ENCODE measurements around the gene CCDC28B.
A peak's percentile ranks its signal among the peaks of the same experiment; 100 is the strongest.

Gene CCDC28B

GRCh38 chr1:32223683-32224082, 23.3 kb downstream of the CCDC28B start:
- no peak for DNase-seq

DNA sequence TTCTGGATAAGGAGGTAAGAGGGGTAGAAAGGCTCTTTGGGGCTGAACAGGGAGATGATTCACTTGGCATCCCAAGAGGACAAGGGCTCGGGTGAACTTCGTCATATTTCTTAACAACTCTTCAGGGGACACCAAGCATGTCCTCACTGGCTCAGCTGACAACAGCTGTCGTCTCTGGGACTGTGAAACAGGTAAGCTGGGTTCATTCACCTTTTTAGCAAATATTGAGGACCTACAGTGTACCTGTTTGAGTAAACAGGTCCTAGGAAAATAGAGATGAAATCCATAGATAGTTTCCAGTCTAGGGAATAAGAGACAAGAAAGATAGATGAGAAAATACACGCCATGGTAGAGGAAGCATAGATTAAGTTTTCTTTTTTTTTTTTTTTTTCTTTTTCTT, 23.9 kb downstream of the CCDC28B start:
- no peak for DNase-seq

GRCh38 chr1:32228771-32229170, 28.4 kb downstream of the CCDC28B start:
- no peak for DNase-seq

GRCh38 chr1:32231843-32232432, 31.5 kb downstream of the CCDC28B start:
- no peak for DNase-seq

DNA sequence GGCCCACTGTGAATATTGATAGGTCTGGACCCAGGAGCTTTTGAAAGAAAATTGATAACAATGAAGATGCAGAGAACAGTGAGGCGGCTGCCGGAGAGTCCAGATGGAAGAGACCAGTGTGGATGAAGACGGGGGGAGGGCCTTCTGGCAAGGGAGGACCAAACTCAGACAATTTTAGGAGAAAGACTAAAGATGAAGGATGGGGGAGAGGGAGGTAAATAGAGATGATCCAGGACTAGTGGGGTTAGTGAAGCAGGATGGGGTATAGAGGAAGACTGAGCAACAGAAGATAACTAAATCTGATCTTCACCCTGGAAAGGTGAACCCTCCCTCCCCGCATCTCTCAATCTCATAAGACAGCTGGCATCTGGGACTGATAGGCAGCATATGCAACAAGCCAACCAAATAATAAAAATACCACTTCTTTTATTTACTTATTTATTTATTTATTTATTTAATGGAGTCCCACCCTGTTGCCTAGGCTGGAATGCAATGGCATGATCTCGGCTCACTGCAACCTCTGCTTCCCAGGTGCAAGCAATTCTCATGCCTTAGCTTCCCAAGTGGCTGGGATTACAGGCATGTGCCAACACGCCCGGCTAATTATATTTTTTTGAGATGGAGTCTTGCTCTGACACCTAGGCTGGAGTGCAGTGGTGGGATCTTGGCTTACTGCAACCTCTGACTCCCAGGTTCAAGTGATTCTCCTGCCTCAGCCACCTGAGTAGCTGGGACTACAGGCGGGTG, 32.3 kb downstream of the CCDC28B start:
- no peak for DNase-seq

DNA sequence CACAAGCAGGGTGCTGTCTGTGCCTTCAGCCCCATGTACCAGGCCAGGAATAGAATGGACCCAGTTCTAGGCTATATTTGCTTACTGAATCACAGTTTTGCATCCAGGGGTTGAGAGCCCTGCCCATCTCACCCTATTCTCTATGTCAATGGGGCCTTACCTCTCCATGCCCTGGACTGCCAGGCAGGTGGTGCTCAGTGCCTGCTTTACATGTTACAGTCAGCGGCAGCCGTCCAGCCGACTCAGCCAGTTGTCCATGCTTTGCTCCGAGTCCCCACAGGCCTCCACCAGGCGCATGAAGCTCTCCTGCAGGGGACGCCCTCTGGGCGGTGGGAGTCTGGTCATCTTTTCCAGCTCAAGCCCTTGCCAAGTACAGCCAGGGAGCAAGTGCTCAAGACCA, 34.4 kb downstream of the CCDC28B start:
- DNase-seq = no peak

DNA sequence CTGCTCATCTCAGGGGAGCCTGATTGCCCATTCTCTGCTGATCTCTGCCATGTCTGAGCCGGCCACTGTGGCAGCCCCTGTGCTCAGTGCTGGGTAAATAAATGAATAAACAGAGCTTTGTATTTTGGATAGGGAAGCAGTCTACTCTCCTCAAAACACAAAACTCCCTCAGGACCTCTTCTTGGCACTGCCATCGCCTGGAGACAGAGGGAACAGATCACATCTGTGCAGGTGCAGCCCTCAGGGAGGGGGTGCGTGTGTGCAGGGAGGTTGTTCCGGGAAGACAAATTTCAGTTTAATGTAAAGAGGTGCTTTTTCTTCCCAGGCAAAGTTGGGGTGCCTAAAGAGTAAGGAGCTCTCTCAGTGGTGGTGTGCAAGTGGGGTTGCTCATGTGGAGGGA, 38.9 kb downstream of the CCDC28B start:
- DNase-seq = no peak

DNA sequence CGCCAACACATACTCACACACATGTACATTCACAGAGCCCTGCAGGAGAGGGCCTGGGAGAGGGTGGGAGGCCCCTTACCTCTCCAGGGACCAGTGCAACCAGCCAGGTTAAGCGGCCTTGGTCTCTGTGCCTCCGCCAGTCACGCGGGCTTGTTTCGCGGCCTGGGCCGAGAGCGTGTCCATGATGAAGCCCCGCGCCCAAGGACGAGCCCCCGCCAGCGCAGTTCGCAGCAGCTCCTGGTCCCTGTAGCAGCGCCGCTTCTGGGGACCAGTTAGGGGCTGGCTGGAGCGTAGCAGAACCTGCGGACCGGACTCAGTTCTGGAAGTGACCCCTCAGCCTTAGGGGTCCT, 39.4 kb downstream of the CCDC28B start:
- DNase-seq = no peak

GRCh38 chr1:32240140-32240951, 40.0 kb downstream of the CCDC28B start:
- peak; percentile 50 for DNase-seq

DNA sequence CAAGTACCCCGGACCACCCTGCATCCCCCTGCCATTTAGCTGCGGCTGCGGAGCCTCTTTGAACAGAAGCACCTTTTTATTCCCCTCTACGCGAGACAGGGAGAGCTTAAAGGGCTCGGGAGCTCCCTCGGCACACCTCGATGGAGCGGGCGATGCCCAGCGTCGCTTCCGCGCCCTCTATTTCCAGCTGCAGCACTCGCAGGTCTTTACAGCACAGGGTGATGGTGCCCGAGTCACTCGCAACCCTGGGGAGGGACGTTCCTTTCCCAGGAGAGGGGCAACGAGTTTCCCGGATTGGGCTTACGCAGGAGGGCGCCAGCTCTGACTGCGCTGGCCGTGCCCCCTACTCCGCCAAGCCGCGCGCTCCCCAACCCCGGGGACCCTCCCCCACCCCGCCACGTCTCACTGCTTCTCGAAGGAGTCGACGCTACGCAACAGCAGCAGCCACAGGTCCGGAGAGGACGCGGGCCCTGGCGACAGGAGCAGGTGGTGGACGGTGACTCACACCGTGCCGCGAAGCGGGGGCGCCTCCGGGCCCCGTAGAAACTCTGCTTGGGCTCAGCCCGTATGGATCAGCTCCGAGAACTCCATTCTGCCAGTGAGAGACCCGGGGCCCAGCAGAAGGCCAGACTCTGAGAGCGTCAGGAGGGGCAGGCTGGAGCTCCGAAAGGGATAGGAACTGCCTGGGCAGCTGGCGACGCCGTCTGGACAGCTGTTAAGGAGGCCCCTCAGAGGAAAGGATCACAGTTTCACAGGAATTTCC, 40.8 kb downstream of the CCDC28B start:
- DNase-seq = no peak

DNA sequence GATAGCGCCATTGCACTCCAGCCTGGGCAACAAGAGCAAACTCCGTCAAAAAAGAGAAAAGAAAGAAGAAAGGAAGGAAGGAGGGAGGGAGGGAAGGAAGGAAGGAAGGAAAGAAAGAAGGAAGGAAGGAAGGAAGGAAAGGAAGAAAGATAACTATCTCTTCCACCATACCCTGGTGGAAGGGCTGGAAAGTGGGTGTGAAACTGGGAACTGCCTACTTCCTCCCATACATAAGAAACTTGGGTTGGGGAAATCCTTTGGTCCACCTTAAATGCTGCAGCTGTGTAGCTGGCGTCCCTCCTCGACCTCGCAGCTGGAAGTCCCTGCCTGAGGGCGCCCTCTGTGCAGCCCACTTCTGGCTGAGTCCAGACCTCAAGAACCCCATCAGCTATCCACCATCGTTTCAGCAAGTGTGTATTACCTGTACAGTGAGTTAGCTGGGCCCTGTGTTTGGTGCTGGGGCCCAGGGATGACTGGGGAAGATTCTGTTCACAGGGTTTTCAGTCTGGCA, 42.0 kb downstream of the CCDC28B start:
- DNase-seq = no peak

- no peak for DNase-seq
These were observed 46.5 kb downstream of the CCDC28B start, which contains the start of gene FAM167B for GRCh38 chr1:32246888-32247273. Gene FAM167B, plus strand, starts transcription at chr1:32247222. Its CDS starts 200 bp downstream, at chr1:32247422.

DNA sequence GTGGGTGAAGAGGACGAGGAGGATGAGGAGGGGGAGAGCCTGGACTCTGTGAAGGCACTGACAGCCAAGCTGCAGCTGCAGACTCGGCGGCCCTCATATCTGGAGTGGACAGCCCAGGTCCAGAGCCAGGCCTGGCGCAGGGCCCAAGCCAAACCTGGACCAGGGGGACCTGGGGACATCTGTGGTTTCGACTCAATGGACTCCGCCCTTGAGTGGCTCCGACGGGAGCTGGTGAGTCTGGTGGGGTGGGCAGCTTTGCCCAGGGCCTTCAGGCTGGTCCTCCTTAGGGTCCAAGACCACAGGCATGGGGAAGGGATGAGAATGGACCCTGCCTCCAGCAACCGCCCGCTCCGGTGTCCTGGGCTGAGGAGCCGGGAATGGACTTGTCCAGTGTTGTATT, 47.1 kb downstream of the CCDC28B start:
- no peak for DNase-seq

- peak; percentile 30 for DNase-seq
These were observed 47.8 kb downstream of the CCDC28B start for GRCh38 chr1:32247983-32248889.

- no peak for DNase-seq
These were observed 49.6 kb downstream of the CCDC28B start for GRCh38 chr1:32249831-32250525.

DNA sequence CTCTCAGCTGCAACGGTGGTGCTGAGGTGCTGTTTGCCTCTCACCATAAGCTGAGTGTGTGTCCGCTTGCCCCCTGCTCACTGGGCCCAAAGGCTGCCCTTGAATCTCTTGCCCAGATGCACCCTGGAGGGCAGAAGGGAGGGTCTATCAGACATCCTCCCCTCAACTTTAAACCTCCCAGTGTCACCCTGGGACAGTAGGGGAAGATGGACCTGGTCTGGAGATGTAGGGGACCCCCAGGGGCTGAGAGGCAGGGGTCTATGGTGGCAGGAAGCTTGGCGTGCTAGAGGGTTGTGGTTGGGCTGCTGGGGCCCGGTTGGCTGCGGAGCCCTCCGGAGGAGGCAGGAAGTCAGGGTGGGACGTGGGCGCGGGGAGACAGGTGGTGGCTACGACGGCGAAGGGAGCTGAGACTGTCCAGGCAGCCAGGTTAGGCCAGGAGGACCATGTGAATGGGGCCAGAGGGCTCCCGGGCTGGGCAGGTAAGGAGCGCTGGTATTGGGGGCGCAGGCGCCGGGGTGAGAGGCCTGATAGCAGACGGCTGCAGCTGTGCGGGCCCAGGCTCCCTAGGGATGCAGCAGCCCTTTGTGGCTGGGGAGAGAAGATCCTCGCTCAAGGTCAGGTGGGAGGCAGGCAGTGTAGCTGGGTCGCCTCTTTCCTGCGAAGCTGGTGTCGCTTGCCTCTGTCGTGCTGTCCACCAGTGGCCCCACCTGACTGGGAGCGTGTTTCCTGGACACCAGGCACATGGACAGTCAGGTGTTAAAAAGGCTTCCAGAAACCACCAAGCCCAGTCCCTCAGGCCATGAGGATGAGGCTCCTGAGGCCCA, 50.7 kb downstream of the CCDC28B start, which contains the start of gene LCK:
Gene LCK (plus strand): TSS at position 373 of the 824 bp plus-strand sequence. CDS start 23,065 bp downstream, outside the sequence.
- DNase-seq = no peak

All from NCI-H1048 (cell line).